Midbrain (tissue), 1 donor: ENCODE data around the gene HOXD10.

ENCODE experiments used
- DNase-seq: peaks from one replicate; lab custom pipeline; 2025; lab: John Stamatoyannopoulos, UW

HOXD10 gene

GRCh38 chr2:176107731-176108181, 8.8 kb upstream of the HOXD10 start:
- DNase-seq: no peak

DNA sequence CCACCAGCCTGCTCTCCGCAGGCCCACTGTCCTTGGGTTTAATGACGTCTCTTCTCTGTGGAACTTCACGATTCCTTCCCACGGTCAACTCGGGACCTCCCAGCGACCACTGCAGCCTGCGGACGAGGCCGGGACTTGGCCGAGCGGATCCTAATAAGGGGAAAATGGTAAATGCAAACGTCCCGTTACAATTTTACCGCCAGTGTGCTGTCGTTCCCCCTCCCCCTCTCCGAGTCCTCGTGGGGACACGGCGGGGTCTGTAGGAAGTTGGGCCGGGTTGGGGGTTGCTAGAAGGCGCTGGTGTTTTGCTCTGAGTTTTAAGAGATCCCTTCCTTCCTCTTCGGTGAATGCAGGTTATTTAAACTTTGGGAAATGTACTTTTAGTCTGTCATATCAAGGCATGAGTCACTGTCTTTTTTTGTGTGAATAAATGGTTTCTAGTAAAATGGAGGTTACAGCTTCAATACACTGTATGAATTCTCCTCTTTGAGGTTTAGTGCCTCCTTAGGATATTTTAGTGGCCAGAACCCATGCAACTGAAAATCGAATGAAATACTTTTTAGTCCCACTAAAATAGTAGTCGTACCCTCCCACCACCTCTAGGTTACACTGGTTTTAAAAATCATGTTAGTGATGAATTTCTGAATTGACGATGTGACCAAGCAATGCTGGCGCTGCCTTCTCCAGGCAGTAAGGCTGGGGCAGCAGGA, 7.2 kb upstream of the HOXD10 start:
- no peak for DNase-seq

DNA sequence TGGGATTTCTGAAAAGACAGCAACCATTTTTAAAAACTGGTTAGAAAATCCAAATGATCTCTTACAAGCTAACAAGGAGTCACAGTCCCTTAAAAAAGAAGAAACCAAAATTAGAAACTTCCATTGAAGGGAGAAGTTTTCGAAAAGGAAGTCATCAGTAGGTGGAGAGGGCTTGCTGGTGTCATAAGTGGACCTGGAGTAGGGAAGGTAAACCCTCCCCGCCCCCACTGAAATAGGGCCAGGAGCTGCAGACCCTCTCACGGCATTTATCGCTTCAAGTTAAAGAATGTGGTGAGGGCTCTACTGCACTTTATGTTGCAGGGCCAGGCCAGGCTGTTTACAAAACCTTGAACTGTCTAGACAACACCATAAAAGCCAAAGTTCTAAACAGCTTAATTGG, 6.6 kb upstream of the HOXD10 start:
- no peak for DNase-seq

DNA sequence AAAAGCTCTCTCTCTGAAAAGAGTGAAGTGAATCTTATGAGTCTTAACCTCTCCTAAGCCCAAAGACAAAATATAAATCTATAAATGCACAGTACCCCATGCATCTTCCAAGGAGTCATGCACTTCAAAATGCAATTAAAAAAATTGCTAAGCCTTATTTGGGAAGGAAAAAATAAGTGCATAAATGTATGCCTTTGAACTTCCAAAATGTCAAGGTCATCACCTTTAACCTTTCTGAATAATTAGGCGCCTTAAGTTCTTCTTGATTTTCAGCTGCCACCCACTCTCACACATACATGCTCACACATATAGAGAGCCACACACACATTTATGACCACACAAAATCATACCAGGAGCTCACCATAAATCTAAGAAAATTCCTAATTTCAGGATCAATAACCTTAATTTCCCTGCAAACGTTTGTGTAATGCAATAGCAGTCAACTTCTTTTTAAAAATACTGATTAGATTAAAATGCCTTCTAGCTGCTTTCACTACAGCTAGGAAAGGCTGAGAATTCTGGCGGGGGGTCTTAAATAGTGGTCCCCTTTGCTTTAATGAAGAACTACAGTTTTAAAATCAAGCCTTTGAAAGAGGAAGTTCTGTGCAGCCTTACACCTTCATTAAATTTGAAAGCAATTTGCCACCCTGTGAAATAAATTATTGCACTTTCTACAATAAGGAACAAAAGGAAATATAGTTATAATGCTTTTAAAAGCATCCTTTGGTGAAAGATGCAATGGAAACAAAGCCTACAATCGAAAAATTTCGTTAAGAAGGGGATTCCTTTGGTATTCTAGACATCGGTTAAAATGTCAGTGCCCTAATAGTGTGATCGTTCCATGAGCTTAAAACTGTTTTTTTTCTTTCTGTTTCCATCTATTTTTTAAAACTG, 5.9 kb upstream of the HOXD10 start:
- DNase-seq: no peak

- no peak for DNase-seq
Observed at GRCh38 chr2:176111309-176111663, 5.3 kb upstream of the HOXD10 start.

- DNase-seq: no peak
Observed at GRCh38 chr2:176111846-176112374, 4.7 kb upstream of the HOXD10 start.

DNA sequence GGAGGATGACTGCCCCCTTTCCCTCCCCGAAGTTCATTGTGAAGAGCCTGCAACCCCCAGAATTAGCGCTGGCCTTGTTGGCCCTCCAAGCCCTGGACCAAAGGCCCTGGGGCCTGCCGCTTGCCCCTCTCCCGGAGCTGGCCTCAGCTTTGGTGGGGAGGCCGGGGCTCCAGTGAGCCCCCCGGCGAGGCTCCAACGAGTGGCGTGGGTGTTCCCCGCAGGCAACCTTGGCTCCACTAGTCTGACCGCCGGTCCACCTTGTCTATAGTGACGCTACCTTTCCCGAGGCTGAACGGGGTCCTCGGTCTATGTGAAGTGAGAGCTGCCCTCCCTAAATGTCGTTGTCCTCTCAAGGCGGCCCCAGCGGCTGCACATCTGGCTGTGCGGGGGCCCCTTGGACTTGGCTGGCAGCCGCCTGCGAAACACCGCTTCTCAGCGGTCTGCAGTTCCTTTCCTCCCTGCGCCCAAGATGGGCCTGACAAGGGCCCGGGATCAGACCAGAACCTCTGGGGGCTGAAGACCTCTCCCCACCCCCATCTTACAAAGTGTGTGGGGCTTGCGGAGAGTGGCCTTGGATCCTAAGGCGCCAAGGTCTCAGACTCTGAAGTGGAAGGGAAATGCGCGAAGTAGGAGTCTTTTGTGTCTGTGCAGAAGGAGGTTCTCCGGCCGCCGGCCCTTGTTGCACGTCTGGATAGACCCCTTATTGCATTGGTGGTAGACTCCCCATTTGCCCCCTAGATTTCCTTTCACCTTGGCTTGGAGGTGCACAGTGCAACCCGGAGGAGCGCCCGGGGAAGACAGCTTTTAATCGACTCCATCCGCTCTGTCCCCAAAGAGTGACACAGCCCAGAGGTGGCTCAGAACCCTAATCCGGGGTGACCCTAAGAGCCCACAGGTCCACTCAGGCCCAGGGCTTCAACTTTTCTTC, 3.9 kb upstream of the HOXD10 start:
- DNase-seq: no peak

GRCh38 chr2:176114120-176114929, 2.3 kb upstream of the HOXD10 start:
- no peak for DNase-seq

DNA sequence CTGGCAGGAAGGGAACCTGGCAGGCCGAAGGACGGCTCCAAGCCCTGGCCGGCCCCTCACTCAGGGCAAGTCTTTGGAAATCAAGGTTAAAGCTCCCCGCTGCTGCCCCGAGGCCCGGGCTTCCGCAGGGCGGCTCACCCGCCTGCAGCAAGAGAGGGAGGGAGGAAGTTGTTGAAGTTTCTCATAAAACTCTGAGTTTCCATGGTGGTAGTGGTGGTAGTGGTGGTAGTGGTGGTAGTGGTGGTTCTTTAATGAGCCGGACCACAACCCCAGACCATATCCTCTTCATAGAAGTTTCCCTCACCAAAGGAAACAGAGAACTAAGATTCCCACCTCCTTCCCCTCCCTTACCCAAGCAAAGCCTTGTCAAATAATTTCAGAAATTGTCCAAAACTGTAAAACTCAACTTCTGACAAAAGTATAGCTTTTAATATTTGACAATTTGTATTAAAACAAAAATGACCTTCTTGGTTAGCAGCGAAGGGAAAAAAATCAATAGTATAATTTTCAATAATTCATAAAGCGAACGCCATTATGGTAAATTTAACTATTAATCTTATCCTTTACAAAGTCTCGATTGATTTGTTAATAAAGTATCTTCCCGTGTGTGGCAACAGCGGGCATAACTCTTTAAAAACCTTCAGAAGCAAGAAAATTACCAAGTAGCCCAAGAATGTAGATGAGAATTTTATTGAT, 1.5 kb upstream of the HOXD10 start:
- DNase-seq: no peak

DNA sequence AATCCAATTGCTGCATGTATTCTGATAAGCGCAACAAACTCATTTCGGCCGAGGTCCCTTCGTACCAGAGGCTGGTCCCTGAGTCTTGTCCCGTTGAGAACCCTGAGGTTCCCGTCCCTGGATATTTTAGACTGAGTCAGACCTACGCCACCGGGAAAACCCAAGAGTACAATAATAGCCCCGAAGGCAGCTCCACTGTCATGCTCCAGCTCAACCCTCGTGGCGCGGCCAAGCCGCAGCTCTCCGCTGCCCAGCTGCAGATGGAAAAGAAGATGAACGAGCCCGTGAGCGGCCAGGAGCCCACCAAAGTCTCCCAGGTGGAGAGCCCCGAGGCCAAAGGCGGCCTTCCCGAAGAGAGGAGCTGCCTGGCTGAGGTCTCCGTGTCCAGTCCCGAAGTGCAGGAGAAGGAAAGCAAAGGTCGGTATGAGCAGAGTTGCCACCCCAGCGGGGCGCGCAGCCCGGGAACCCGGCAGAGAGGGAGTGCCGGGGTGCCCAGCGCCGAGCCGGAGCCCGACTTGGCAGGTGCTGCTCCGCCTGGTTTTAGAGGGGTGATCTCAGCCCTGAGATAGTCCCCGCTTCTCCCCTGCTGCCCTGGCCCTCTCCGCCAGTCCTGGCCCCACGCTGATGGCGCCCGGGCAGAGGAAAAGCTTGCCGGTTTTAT, 714 bp downstream of the HOXD10 start:
- no peak for DNase-seq

- DNase-seq: no peak
Observed at GRCh38 chr2:176117823-176118371, 1.3 kb downstream of the HOXD10 start.

DNA sequence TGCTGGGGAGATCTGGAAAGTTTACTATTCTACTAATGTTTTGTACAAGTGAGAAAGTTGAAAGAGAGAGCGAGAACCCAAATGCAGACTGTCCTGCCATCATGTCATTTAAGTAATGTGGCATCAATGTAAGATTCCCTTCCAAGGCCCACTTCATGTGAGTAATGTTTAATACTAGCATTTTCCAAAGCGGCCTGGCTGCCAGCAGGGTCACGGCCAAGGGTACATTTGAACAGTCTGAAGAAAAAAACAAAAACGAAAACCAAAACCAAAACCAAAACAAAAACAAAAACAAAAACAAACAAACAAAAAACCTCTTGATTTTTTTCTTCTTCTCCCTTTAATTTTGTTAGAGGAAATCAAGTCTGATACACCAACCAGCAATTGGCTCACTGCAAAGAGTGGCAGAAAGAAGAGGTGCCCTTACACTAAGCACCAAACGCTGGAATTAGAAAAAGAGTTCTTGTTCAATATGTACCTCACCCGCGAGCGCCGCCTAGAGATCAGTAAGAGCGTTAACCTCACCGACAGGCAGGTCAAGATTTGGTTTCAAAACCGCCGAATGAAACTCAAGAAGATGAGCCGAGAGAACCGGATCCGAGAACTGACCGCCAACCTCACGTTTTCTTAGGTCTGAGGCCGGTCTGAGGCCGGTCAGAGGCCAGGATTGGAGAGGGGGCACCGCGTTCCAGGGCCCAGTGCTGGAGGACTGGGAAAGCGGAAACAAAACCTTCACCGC, 2.2 kb downstream of the HOXD10 start:
- no peak for DNase-seq

GRCh38 chr2:176120364-176121189, 4.0 kb downstream of the HOXD10 start:
- DNase-seq: no peak

DNA sequence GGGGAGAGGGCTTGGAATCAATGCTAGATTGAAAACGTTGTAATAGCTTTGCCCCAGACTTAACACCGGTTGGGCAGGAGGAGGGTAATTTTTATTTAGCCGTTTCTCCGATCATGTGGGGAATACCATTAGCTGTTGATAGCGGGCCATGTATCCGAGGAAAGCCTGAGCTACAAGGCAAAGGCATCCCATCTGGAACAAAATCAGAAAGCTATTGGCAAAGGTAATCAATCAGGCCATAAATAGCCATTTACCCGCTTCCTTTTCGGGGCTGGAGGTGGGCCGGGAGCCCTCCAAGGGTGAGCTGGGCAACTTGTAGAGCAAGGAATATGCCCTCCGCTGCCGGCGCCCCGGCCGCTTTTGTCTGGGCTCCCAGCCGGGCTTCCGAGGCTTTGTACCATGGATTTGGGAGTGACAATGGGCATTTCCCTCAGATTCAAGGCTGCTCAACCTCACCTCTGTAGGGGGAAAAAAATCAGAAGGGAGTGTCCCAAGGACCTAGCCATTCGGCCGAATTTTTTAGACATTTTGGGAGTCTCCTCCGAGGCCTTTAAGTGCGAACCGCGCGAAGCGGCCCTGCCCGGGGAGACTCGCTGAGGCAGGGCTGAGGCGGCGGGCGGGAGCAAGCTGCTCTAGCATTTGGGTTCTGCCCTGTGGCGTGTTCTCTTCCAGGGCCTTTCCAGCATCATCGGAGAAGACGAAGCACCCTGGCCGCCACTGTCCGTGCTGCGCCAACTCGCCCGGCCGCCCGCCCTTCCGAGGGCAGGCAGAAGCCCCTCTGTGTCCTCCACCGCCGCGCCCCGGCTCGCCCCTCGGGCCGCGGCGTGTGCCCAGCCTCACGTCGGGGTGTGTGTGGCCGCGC, 4.8 kb downstream of the HOXD10 start:
- no peak for DNase-seq

GRCh38 chr2:176122052-176122682, 5.6 kb downstream of the HOXD10 start:
- DNase-seq: no peak

DNA sequence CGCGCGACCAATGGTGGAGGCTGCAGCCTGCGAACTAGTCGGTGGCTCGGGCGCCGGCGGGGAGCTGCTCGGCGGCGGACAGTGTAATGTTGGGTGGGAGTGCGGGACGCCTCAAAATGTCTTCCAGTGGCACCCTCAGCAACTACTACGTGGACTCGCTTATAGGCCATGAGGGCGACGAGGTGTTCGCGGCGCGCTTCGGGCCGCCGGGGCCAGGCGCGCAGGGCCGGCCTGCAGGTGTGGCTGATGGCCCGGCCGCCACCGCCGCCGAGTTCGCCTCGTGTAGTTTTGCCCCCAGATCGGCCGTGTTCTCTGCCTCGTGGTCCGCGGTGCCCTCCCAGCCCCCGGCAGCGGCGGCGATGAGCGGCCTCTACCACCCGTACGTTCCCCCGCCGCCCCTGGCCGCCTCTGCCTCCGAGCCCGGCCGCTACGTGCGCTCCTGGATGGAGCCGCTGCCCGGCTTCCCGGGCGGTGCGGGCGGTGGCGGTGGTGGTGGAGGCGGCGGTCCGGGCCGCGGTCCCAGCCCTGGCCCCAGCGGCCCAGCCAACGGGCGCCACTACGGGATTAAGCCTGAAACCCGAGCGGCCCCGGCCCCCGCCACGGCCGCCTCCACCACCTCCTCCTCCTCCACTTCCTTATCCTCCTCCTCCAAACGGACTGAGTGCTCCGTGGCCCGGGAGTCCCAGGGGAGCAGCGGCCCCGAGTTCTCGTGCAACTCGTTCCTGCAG, 6.3 kb downstream of the HOXD10 start, which contains the start of gene HOXD9:
Gene HOXD9 (plus strand): TSS at position 37 of the 728 bp plus-strand sequence. CDS start 50 bp downstream, at position 87.
- no peak for DNase-seq
